SK-N-SH (cell line): ENCODE results near the gene ENKD1. TPM values are rescaled to one million over a fixed set of nuclear protein-coding genes. Genes with fewer than 3 reads are reported as not detected.

Experiments
- CTCF ChIA-PET: fragments of 300-600, 350-600 bp; formaldehyde crosslinking; extraction: SDS; loops from one replicate; lab custom pipeline; 2021; lab: Yijun Ruan, JAX
- POLR2A ChIA-PET: fragments of 350-600 bp; sonication (Branson Sonifier 250); formaldehyde crosslinking; extraction: SDS; loops from one replicate; lab custom pipeline; 2020; ENCODE audit warnings: antibody characterized with exemption, inconsistent platforms; lab: Yijun Ruan, JAX
- DNase-seq: peaks from one replicate; pipeline ENCODE4 v3.0.0; 2012
- H2AFZ ChIP-seq: fragments of 200-600 bp; sonication (generic); 2 replicates; pipeline ENCODE4 v1.8.1; 2016; ENCODE audit warnings: antibody characterized with exemption, mild to moderate bottlenecking, low read depth
- H3F3A ChIP-seq: fragments of 200-600 bp; sonication (generic); replicated peaks from 2 replicates; pipeline ENCODE3; 2016; ENCODE audit warnings: antibody characterized with exemption, mild to moderate bottlenecking; ENCODE audit not compliant: insufficient read depth
- H3K27ac ChIP-seq, 2 experiments: fragments of 200-500 bp in 1 of 2; fragments of 200-600 bp in 1 of 2; sonication (Bioruptor generic) in 1 of 2; sonication (generic), shearing (Covaris generic) in 1 of 2; 2 replicates each; pipeline versions ENCODE4 v1.5.1 to v1.6.1; 2014 to 2016; ENCODE audit warnings: low read depth in 2 of 2, inconsistent platforms in 1 of 2, low read length in 1 of 2, mild to moderate bottlenecking in 1 of 2, mixed read lengths in 1 of 2
- H3K27me3 ChIP-seq: fragments of 200-600 bp; sonication (generic), shearing (Covaris generic); 2 replicates; pipeline ENCODE4 v1.6.1; 2016; ENCODE audit warnings: mixed run types; ENCODE audit not compliant: insufficient read depth
- H3K36me3 ChIP-seq, 2 experiments: fragments of 200-500 bp in 1 of 2; fragments of 200-600 bp in 1 of 2; sonication (Bioruptor generic) in 1 of 2; sonication (generic) in 1 of 2; replicated peaks in 1 of 2; 2 replicates each; pipeline versions ENCODE3 to v1.5.1; 2014 to 2016; ENCODE audit warnings: low read length in 1 of 2, mild to moderate bottlenecking in 1 of 2; ENCODE audit not compliant: insufficient read depth in 2 of 2, control insufficient read depth in 1 of 2
- H3K4me1 ChIP-seq, 2 experiments: fragments of 200-500 bp in 1 of 2; fragments of 200-600 bp in 1 of 2; sonication (Bioruptor generic) in 1 of 2; sonication (generic), shearing (Covaris generic) in 1 of 2; 2 replicates each; pipeline versions ENCODE4 v1.5.1 to v1.6.1; 2014 to 2016; ENCODE audit warnings: low read depth in 1 of 2, low read length in 1 of 2, mixed run types in 1 of 2; ENCODE audit not compliant: insufficient read depth in 2 of 2, control insufficient read depth in 1 of 2
- H3K4me2 ChIP-seq: fragments of 200-600 bp; sonication (generic), shearing (Covaris generic); 2 replicates; pipeline ENCODE4 v1.6.1; 2017; ENCODE audit warnings: mixed run types
- H3K4me3 ChIP-seq, 2 experiments: fragments of 200-500 bp in 1 of 2; fragments of 200-600 bp in 1 of 2; sonication (Bioruptor generic) in 1 of 2; sonication (generic), shearing (Covaris generic) in 1 of 2; 2 replicates each; pipeline versions ENCODE4 v1.5.1 to v1.8.1; 2014 to 2016; ENCODE audit warnings: low read depth in 2 of 2, inconsistent platforms in 1 of 2, low read length in 1 of 2, mild to moderate bottlenecking in 1 of 2, mixed read lengths in 1 of 2, moderate library complexity in 1 of 2
- H3K79me2 ChIP-seq: fragments of 200-600 bp; sonication (generic); 2 replicates; pipeline ENCODE4 v1.8.1; 2017; ENCODE audit warnings: mild to moderate bottlenecking; ENCODE audit not compliant: insufficient read depth
- H3K9ac ChIP-seq: fragments of 200-600 bp; sonication (generic); 2 replicates; pipeline ENCODE4 v1.6.1; 2017; ENCODE audit warnings: mixed run types
- H3K9me2 ChIP-seq: fragments of 200-600 bp; sonication (generic); 2 replicates; pipeline ENCODE4 v1.6.1; 2017; ENCODE audit warnings: mixed run types
- H3K9me3 ChIP-seq: fragments of 200-600 bp; sonication (generic); 2 replicates; pipeline ENCODE4 v1.6.1; 2017; ENCODE audit warnings: mixed run types, mild to moderate bottlenecking, moderate library complexity
- H4K20me1 ChIP-seq: fragments of 200-600 bp; sonication (generic); 2 replicates; pipeline ENCODE4 v1.6.1; 2017; ENCODE audit warnings: mild to moderate bottlenecking, mixed run types; ENCODE audit not compliant: insufficient read depth
- ELF1 ChIP-seq: IDR thresholded peaks from 2 replicates; pipeline ENCODE4 v1.4.0; 2012
- EZH2phosphoT487 ChIP-seq: fragments of 200-600 bp; sonication (generic); IDR thresholded peaks from 2 replicates; pipeline ENCODE4 v1.6.1; 2017; ENCODE audit warnings: low read depth, mixed run types, mild to moderate bottlenecking, antibody characterized with exemption, moderate library complexity, borderline replicate concordance
- FOXJ3 ChIP-seq: sonication (generic); formaldehyde crosslinking; IDR thresholded peaks from 2 replicates; pipeline ENCODE4 v1.5.1; 2020; ENCODE audit warnings: mild to moderate bottlenecking, missing genetic modification reagents
- FOXM1 ChIP-seq: IDR thresholded peaks from 2 replicates; pipeline ENCODE4 v1.4.0; 2012; ENCODE audit warnings: low read depth, mild to moderate bottlenecking
- GABPA ChIP-seq: IDR thresholded peaks from 2 replicates; pipeline ENCODE4 v1.4.0; 2012; ENCODE audit warnings: low read depth, mild to moderate bottlenecking
- MEF2A ChIP-seq: IDR thresholded peaks from 2 replicates; pipeline ENCODE4 v1.4.0; 2012; ENCODE audit warnings: low read depth, borderline replicate concordance
- POLR2AphosphoS5 ChIP-seq: IDR thresholded peaks from 2 replicates; pipeline ENCODE4 v1.6.1; 2012; ENCODE audit warnings: low read depth, low read length
- SIN3A ChIP-seq: IDR thresholded peaks from 2 replicates; pipeline ENCODE4 v1.6.1; 2012; ENCODE audit warnings: low read depth, mild to moderate bottlenecking, low read length, moderate library complexity, borderline replicate concordance
- TCF12 ChIP-seq: IDR thresholded peaks from 2 replicates; pipeline ENCODE4 v1.4.0; 2012
- TEAD4 ChIP-seq: IDR thresholded peaks from 2 replicates; pipeline ENCODE4 v1.4.0; 2012; ENCODE audit warnings: mild to moderate bottlenecking, borderline replicate concordance; ENCODE audit not compliant: insufficient read depth
- YY1 ChIP-seq: IDR thresholded peaks from 2 replicates; pipeline ENCODE4 v1.4.0; 2012; ENCODE audit warnings: low read depth, mild to moderate bottlenecking
- WGBS: methylation state at CpG from one replicate; pipeline ENCODE4 v1.1.6; 2017; ENCODE audit warnings: low lambda C conversion rate; 5-methylcytosine and 5-hydroxymethylcytosine counted together
- polyA plus RNA-seq, 3 experiments: library from polyadenylated mRNA; depleted of rRNA; stranded (reverse); fragments of >200 nt; gene quantifications; 2 replicates each; pipeline ENCODE4 v1.2.3, GENCODE V29; 2012
- TF ChIP-seq, protein P1 (sequence below): IDR thresholded peaks from 2 replicates; pipeline ENCODE4 v1.4.0; 2012; ENCODE audit warnings: low read depth
- TF ChIP-seq, protein P2 (sequence below): fragments of 150-350 bp; IDR thresholded peaks from 2 replicates; pipeline ENCODE4 v1.6.1; 2017; ENCODE audit warnings: antibody characterized with exemption, low read length, low read depth, borderline replicate concordance
- TF ChIP-seq, protein P3 (sequence below): fragments of 150-350 bp; IDR thresholded peaks from 2 replicates; pipeline ENCODE4 v1.6.1; 2016; ENCODE audit warnings: mild to moderate bottlenecking, low read depth, low read length
- TF ChIP-seq, protein P4 (sequence below): IDR thresholded peaks from 2 replicates; pipeline ENCODE4; 2012
- TF ChIP-seq, protein P5 (sequence below): IDR thresholded peaks from 2 replicates; pipeline ENCODE4 v1.4.0; 2012; ENCODE audit warnings: low read depth, borderline replicate concordance

Gene ENKD1
- polyA plus RNA-seq, 1 of the 3 experiments (the other 2 are of a cell fraction): 21.0 TPM

DNA sequence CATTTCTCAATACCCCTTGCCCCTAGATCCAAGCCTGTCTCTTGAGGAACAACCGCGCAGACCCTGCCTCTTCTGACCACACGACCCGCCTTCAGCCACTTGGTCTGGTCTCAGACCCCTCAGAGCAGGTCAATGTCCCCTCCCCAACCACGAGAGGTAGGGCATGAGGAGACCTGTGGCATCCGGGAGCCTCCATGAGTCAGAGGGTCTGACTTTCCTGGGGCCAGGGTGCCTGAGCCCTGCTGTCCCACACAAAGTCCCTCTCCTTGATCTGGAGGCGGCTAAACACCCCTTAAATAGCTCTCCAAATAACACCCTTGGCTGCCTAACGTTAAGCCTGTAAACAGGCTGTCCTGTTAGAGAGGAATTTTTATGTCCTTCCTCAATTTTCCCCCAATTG is 16.5 kb downstream of the ENKD1 start:
- peaks cover 0 to 13% of the 10 kb centered on the region in 2 experiments; a peak in 1 of 4 replicates for H3K4me1 ChIP-seq
- H4K20me1 ChIP-seq: peaks cover 4% of the 10 kb centered on the region; the same call in 1 of the 2 replicates
- DNase-seq: no peak
- no peak for TF ChIP-seq SIN3A
- TF ChIP-seq EZH2phosphoT487: no peak
- TF ChIP-seq, protein P1, sequence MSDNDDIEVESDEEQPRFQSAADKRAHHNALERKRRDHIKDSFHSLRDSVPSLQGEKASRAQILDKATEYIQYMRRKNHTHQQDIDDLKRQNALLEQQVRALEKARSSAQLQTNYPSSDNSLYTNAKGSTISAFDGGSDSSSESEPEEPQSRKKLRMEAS: no peak
- TF ChIP-seq, protein P2, sequence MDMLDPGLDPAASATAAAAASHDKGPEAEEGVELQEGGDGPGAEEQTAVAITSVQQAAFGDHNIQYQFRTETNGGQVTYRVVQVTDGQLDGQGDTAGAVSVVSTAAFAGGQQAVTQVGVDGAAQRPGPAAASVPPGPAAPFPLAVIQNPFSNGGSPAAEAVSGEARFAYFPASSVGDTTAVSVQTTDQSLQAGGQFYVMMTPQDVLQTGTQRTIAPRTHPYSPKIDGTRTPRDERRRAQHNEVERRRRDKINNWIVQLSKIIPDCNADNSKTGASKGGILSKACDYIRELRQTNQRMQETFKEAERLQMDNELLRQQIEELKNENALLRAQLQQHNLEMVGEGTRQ: no peak
- no peak for TF ChIP-seq FOXM1
- TF ChIP-seq YY1: no peak
- no peak for TF ChIP-seq ELF1
- TF ChIP-seq, protein P3, sequence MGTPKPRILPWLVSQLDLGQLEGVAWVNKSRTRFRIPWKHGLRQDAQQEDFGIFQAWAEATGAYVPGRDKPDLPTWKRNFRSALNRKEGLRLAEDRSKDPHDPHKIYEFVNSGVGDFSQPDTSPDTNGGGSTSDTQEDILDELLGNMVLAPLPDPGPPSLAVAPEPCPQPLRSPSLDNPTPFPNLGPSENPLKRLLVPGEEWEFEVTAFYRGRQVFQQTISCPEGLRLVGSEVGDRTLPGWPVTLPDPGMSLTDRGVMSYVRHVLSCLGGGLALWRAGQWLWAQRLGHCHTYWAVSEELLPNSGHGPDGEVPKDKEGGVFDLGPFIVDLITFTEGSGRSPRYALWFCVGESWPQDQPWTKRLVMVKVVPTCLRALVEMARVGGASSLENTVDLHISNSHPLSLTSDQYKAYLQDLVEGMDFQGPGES: no peak
- no peak for TF ChIP-seq MEF2A
- TF ChIP-seq, protein P4, sequence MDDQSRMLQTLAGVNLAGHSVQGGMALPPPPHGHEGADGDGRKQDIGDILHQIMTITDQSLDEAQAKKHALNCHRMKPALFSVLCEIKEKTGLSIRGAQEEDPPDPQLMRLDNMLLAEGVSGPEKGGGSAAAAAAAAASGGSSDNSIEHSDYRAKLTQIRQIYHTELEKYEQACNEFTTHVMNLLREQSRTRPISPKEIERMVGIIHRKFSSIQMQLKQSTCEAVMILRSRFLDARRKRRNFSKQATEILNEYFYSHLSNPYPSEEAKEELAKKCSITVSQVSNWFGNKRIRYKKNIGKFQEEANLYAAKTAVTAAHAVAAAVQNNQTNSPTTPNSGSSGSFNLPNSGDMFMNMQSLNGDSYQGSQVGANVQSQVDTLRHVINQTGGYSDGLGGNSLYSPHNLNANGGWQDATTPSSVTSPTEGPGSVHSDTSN: no peak
- no peak for TF ChIP-seq POLR2AphosphoS5
- no peak for TF ChIP-seq FOXJ3 (CRISPR knock-in tag)
- no peak for TF ChIP-seq GABPA
- TF ChIP-seq, protein P5, sequence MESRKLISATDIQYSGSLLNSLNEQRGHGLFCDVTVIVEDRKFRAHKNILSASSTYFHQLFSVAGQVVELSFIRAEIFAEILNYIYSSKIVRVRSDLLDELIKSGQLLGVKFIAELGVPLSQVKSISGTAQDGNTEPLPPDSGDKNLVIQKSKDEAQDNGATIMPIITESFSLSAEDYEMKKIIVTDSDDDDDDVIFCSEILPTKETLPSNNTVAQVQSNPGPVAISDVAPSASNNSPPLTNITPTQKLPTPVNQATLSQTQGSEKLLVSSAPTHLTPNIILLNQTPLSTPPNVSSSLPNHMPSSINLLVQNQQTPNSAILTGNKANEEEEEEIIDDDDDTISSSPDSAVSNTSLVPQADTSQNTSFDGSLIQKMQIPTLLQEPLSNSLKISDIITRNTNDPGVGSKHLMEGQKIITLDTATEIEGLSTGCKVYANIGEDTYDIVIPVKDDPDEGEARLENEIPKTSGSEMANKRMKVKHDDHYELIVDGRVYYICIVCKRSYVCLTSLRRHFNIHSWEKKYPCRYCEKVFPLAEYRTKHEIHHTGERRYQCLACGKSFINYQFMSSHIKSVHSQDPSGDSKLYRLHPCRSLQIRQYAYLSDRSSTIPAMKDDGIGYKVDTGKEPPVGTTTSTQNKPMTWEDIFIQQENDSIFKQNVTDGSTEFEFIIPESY: no peak
- TF ChIP-seq TCF12: no peak
- no peak for TF ChIP-seq TEAD4
- no peak overlapping the region for H2AFZ ChIP-seq
- no peaks in the 10 kb centered on the region for H3K9me2 ChIP-seq
- no peaks in the 10 kb centered on the region for H3F3A ChIP-seq
- H3K36me3 ChIP-seq: no peaks in the 10 kb centered on the region
- H3K4me2 ChIP-seq: no peak overlapping the region
- no peaks in the 10 kb centered on the region for H3K79me2 ChIP-seq
- POLR2A ChIA-PET: no interaction called here
- CTCF ChIA-PET: interaction anchor here (0.6 to 16.5 kb wide), 4 partner anchors 87 to 318 kb away, joined by 3 to 263 read pairs (median 28); partner anchors contain the start of gene CTCF
- no peak overlapping the region for H3K9ac ChIP-seq
- no peak overlapping the region for H3K27ac ChIP-seq
- WGBS: 72% methylated on average over 8 of the region's 8 CpGs
- no peak overlapping the region for H3K4me3 ChIP-seq
- no peaks in the 10 kb centered on the region for H3K9me3 ChIP-seq
- H3K27me3 ChIP-seq: no peaks in the 10 kb centered on the region
